ENCODE measurements around the gene SMAD4.
"Not testable (repeated sequence)": the region's sequence is repeated elsewhere in the genome, so short reads cannot be mapped to it uniquely, and the experiment has no call there.

SMAD4 gene

GRCh38 chr18:50994031-50994430, 36.0 kb upstream of the SMAD4 start:
- Histone ChIP-seq H4K20me1 (ENCODE audit: insufficient read depth) (no peaks in the 10 kb centered on the region), H3K4me1 (ENCODE audit: low read depth, poor library complexity, severe bottlenecking) (no peaks in the 10 kb centered on the region), H3K9ac (no peak overlapping the region), H3K27ac (no peak overlapping the region), H3K79me2 (ENCODE audit: insufficient read depth, low read depth) (no peaks in the 10 kb centered on the region), H3K27me3 (ENCODE audit: insufficient read depth, low read depth) (no peaks in the 10 kb centered on the region), H3K4me2 (no peak overlapping the region), H2AFZ (ENCODE audit: low read depth) (no peak overlapping the region), H3K4me3 (IDR thresholded peaks at IDR 0.05; ENCODE audit: insufficient read depth, low read depth, low read length) (no peak overlapping the region), H3K36me3 (ENCODE audit: insufficient read depth) (no peaks in the 10 kb centered on the region)
- TF ChIP-seq CTCF (conservative IDR thresholded peaks at IDR 0.05; ENCODE audit: low read depth, low read length) = no peak

- not testable (repeated sequence) for H4K20me1 ChIP-seq (ENCODE audit: insufficient read depth); H3K4me1 ChIP-seq (ENCODE audit: low read depth, poor library complexity, severe bottlenecking); H3K4me2 ChIP-seq; H3K9ac ChIP-seq; H3K27ac ChIP-seq; H3K36me3 ChIP-seq (ENCODE audit: insufficient read depth); H3K4me3 ChIP-seq (IDR thresholded peaks at IDR 0.05; ENCODE audit: insufficient read depth, low read depth, low read length); H3K27me3 ChIP-seq (ENCODE audit: insufficient read depth, low read depth); H3K79me2 ChIP-seq (ENCODE audit: insufficient read depth, low read depth); H2AFZ ChIP-seq (ENCODE audit: low read depth)
These were observed 26.8 kb upstream of the SMAD4 start for GRCh38 chr18:51003174-51003573.

- Histone ChIP-seq H3K36me3 (ENCODE audit: insufficient read depth) (no peaks in the 10 kb centered on the region), H3K4me1 (ENCODE audit: low read depth, poor library complexity, severe bottlenecking) (no peaks in the 10 kb centered on the region), H3K27ac (no peak overlapping the region), H3K27me3 (ENCODE audit: insufficient read depth, low read depth) (no peaks in the 10 kb centered on the region), H3K79me2 (ENCODE audit: insufficient read depth, low read depth) (no peaks in the 10 kb centered on the region), H3K9ac (no peak overlapping the region), H3K4me2 (no peak overlapping the region), H3K4me3 (IDR thresholded peaks at IDR 0.05; ENCODE audit: insufficient read depth, low read depth, low read length) (no peak overlapping the region), H4K20me1 (ENCODE audit: insufficient read depth) (no peaks in the 10 kb centered on the region), H2AFZ (ENCODE audit: low read depth) (no peak overlapping the region)
- TF ChIP-seq CTCF (conservative IDR thresholded peaks at IDR 0.05; ENCODE audit: low read depth, low read length) = no peak
These were observed 23.8 kb upstream of the SMAD4 start for GRCh38 chr18:51006061-51006818.

GRCh38 chr18:51006948-51007789, 22.8 kb upstream of the SMAD4 start:
- Histone ChIP-seq H3K4me3 (IDR thresholded peaks at IDR 0.05; ENCODE audit: insufficient read depth, low read depth, low read length) (no peak overlapping the region), H3K27me3 (ENCODE audit: insufficient read depth, low read depth) (no peaks in the 10 kb centered on the region), H3K4me2 (no peak overlapping the region), H3K27ac (no peak overlapping the region), H3K79me2 (ENCODE audit: insufficient read depth, low read depth) (no peaks in the 10 kb centered on the region), H3K9ac (no peak overlapping the region), H2AFZ (ENCODE audit: low read depth) (no peak overlapping the region), H3K36me3 (ENCODE audit: insufficient read depth) (no peaks in the 10 kb centered on the region), H3K4me1 (ENCODE audit: low read depth, poor library complexity, severe bottlenecking) (no peaks in the 10 kb centered on the region), H4K20me1 (ENCODE audit: insufficient read depth) (no peaks in the 10 kb centered on the region)
- TF ChIP-seq CTCF (conservative IDR thresholded peaks at IDR 0.05; ENCODE audit: low read depth, low read length) = no peak

GRCh38 chr18:51007790-51008139, 22.2 kb upstream of the SMAD4 start:
- Histone ChIP-seq H3K4me2 (no peak overlapping the region), H3K4me1 (ENCODE audit: low read depth, poor library complexity, severe bottlenecking) (no peaks in the 10 kb centered on the region), H3K27me3 (ENCODE audit: insufficient read depth, low read depth) (no peaks in the 10 kb centered on the region), H4K20me1 (ENCODE audit: insufficient read depth) (no peaks in the 10 kb centered on the region), H3K36me3 (ENCODE audit: insufficient read depth) (no peaks in the 10 kb centered on the region), H3K79me2 (ENCODE audit: insufficient read depth, low read depth) (no peaks in the 10 kb centered on the region), H3K4me3 (IDR thresholded peaks at IDR 0.05; ENCODE audit: insufficient read depth, low read depth, low read length) (no peak overlapping the region), H3K27ac (no peak overlapping the region), H2AFZ (ENCODE audit: low read depth) (no peak overlapping the region), H3K9ac (no peak overlapping the region)
- no peak for TF ChIP-seq CTCF (conservative IDR thresholded peaks at IDR 0.05; ENCODE audit: low read depth, low read length)
